GM12878 (cell line): ENCODE data around the gene RSPH4A. TPM values are rescaled to one million over a fixed set of nuclear protein-coding genes. Genes with fewer than 3 reads are reported as not detected.

Source experiments
- BCL11A ChIP-seq: IDR thresholded peaks from 2 replicates; pipeline ENCODE4 v1.6.1; 2011; ENCODE audit warnings: low read depth, low read length
- BHLHE40 ChIP-seq, 2 experiments: fragments of 450-650 bp in 1 of 2; IDR thresholded peaks; 2 replicates each; pipeline ENCODE4 v1.6.1; 2011 to 2017; ENCODE audit warnings: low read depth in 2 of 2, borderline replicate concordance in 1 of 2, improper control_type of control experiment in 1 of 2, low read length in 1 of 2, mild to moderate bottlenecking in 1 of 2
- BMI1 ChIP-seq: fragments of 450-650 bp; IDR thresholded peaks from 2 replicates; pipeline ENCODE4 v1.6.1; 2016; ENCODE audit warnings: mild to moderate bottlenecking, moderate library complexity, borderline replicate concordance
- CBX3 ChIP-seq: fragments of 200-600 bp; sonication (generic); IDR thresholded peaks from 2 replicates; pipeline ENCODE4 v1.6.1; 2016; ENCODE audit warnings: low read depth, borderline replicate concordance
- DPF2 ChIP-seq: fragments of 450-650 bp; IDR thresholded peaks from 2 replicates; pipeline ENCODE4 v1.6.1; 2017; ENCODE audit warnings: mild to moderate bottlenecking
- ESRRA ChIP-seq: IDR thresholded peaks from 2 replicates; pipeline ENCODE4 v1.6.1; 2012; ENCODE audit warnings: mild to moderate bottlenecking, low read length, improper control_type of control experiment
- HDGF ChIP-seq: fragments of 450-650 bp; IDR thresholded peaks from 2 replicates; pipeline ENCODE4 v1.6.1; 2016; ENCODE audit warnings: antibody characterized with exemption
- MEF2A ChIP-seq: IDR thresholded peaks from 2 replicates; pipeline ENCODE4 v1.6.1; 2011; ENCODE audit warnings: low read depth, mild to moderate bottlenecking, low read length, moderate library complexity; ENCODE audit not compliant: insufficient read depth
- MTA3 ChIP-seq: IDR thresholded peaks from 2 replicates; pipeline ENCODE4 v1.6.1; 2012; ENCODE audit warnings: low read length, inconsistent platforms, borderline replicate concordance
- NRF1 ChIP-seq: conservative IDR thresholded peaks from 2 replicates; pipeline ENCODE4 v1.6.1; 2011; ENCODE audit warnings: mild to moderate bottlenecking, low read depth, low read length, improper control_type of control experiment
- POU2F2 ChIP-seq: IDR thresholded peaks from 3 replicates; pipeline ENCODE4 v1.6.1; 2011; ENCODE audit warnings: low read depth, mild to moderate bottlenecking, low read length, borderline replicate concordance
- RAD51 ChIP-seq: fragments of 450-650 bp; IDR thresholded peaks from 2 replicates; pipeline ENCODE4 v1.6.1; 2016; ENCODE audit warnings: moderate library complexity, mild to moderate bottlenecking, inconsistent platforms
- RCOR1 ChIP-seq: conservative IDR thresholded peaks from 2 replicates; pipeline ENCODE4 v1.6.1; 2012; ENCODE audit warnings: low read depth, low read length, improper control_type of control experiment
- RELA ChIP-seq: fragments of 450-650 bp; IDR thresholded peaks from 2 replicates; pipeline ENCODE4 v1.8.0; 2014; ENCODE audit warnings: borderline replicate concordance; ENCODE audit not compliant: partially characterized antibody
- RFX5 ChIP-seq: IDR thresholded peaks from 2 replicates; pipeline ENCODE4 v1.6.1; 2011; ENCODE audit warnings: low read depth, low read length, improper control_type of control experiment
- TAF1 ChIP-seq: IDR thresholded peaks from 2 replicates; pipeline ENCODE4 v1.6.1; 2011; ENCODE audit warnings: mild to moderate bottlenecking, low read depth, low read length, borderline replicate concordance
- TCF7 ChIP-seq: IDR thresholded peaks from 2 replicates; pipeline ENCODE4 v1.6.1; 2014; ENCODE audit warnings: antibody characterized with exemption, borderline replicate concordance
- ZNF217 ChIP-seq: fragments of 450-650 bp; IDR thresholded peaks from 2 replicates; pipeline ENCODE4 v1.6.1; 2017; ENCODE audit warnings: antibody characterized with exemption, mild to moderate bottlenecking
- ZNF384 ChIP-seq: IDR thresholded peaks from 2 replicates; pipeline ENCODE4 v1.6.1; 2012; ENCODE audit warnings: low read depth, mild to moderate bottlenecking, low read length, improper control_type of control experiment, borderline replicate concordance
- polyA plus RNA-seq, 11 experiments: library from polyadenylated mRNA; depleted of rRNA in 4 of 11; unstranded in 6 of 11; stranded (reverse) in 5 of 11; fragments of >200 nt; fragmentation: Nextera tagmentation in 4 of 11; fragmentation: Illumina TruSeq in 1 of 11; extraction: Ambion mirVana in 4 of 11; extraction: Trizol in 1 of 11; gene quantifications; 1 replicate in 1 of 11; 2 replicates in 10 of 11; pipeline versions ENCODE4 v1.2.1 to v1.2.3, GENCODE V29; 2011 to 2016; ENCODE audit warnings: inconsistent platforms in 2 of 11, missing spikeins in 2 of 11, low read depth in 1 of 11
- total RNA-seq, 4 experiments: library from RNA; depleted of rRNA in 3 of 4; stranded (reverse); fragments of >200 nt in 3 of 4; fragmentation: Illumina TruSeq in 1 of 4; extraction: Trizol in 1 of 4; gene quantifications; 2 replicates each; pipeline versions ENCODE4 v1.2.1 to v1.2.3, GENCODE V29; 2013 to 2021
- TF ChIP-seq, protein P1 (sequence below): IDR thresholded peaks from 2 replicates; pipeline ENCODE4 v1.6.1; 2012; ENCODE audit warnings: low read length, inconsistent platforms
- TF ChIP-seq, protein P2 (sequence below): IDR thresholded peaks from 2 replicates; pipeline ENCODE4 v1.6.1; 2012; ENCODE audit warnings: improper control_type of control experiment, low read depth, low read length; ENCODE audit not compliant: insufficient replicate concordance
- TF ChIP-seq, protein P3 (sequence below): IDR thresholded peaks from 2 replicates; pipeline ENCODE4 v1.6.1; 2011; ENCODE audit warnings: mild to moderate bottlenecking, low read depth, low read length, moderate library complexity; ENCODE audit not compliant: insufficient replicate concordance
- TF ChIP-seq, protein P4 (sequence below): IDR thresholded peaks from 2 replicates; pipeline ENCODE4 v1.6.1; 2011; ENCODE audit warnings: borderline replicate concordance, low read depth, mild to moderate bottlenecking, moderate library complexity, mixed read lengths, low read length; ENCODE audit not compliant: insufficient read depth; ENCODE audit errors: extremely low read length

The RSPH4A gene
- total and polyA plus RNA-seq, 10 of the 15 experiments (the other 5 are each of a cell fraction or from before 2014, with no cell fraction given): 0.07 to 0.28 (median 0.21) TPM; not detected in 1

DNA sequence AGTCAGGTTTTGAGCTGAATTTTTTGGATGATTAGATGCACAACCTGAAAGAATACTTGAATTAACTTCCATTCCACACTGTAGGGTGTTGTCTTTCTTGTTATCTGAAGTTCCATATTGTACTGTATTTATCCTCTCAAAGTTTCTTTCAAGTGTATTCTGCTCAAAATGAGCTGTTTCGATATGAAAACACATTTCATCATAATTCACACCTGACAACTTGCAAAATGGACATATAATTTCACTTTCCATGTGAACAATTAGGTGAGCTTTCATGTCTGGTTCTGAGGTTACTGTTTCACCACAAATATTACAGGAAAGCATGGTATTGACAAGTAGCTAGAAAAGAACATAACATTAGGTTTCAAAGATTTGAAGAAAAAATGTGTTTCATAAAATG is 50.6 kb downstream of the RSPH4A start (continued):
- TF ChIP-seq CBX3 (no peak), ZNF384 (no peak), BCL11A (peak; percentile 53; the same call in 1 of the 2 replicates), DPF2 (peak; percentile 77), HDGF (no peak), RCOR1 (no peak), POU2F2 (no peak), BMI1 (peak; percentile 58; the same call in 1 of the 2 replicates), RFX5 (no peak), NRF1 (no peak), BHLHE40 (IDR thresholded peaks at IDR 0.05; ENCODE audit: borderline replicate concordance in 1 of 2, low read depth in 2 of 2, low read length in 1 of 2) (peak; percentile 54 to 61; a peak in 3 of 4 replicates), MEF2A (no peak), TCF7 (peak; percentile 64; the same call in 1 of the 2 replicates), ZNF217 (peak; percentile 91), RAD51 (0 out of 2 replicates have a peak, but pooled peaks have one; percentile 31), ESRRA (no peak), TAF1 (no peak), MTA3 (no peak), RELA (no peak)
- TF ChIP-seq, protein P1, sequence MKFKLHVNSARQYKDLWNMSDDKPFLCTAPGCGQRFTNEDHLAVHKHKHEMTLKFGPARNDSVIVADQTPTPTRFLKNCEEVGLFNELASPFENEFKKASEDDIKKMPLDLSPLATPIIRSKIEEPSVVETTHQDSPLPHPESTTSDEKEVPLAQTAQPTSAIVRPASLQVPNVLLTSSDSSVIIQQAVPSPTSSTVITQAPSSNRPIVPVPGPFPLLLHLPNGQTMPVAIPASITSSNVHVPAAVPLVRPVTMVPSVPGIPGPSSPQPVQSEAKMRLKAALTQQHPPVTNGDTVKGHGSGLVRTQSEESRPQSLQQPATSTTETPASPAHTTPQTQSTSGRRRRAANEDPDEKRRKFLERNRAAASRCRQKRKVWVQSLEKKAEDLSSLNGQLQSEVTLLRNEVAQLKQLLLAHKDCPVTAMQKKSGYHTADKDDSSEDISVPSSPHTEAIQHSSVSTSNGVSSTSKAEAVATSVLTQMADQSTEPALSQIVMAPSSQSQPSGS: peak; percentile 57; the same call in 1 of the 2 replicates
- TF ChIP-seq, protein P2, sequence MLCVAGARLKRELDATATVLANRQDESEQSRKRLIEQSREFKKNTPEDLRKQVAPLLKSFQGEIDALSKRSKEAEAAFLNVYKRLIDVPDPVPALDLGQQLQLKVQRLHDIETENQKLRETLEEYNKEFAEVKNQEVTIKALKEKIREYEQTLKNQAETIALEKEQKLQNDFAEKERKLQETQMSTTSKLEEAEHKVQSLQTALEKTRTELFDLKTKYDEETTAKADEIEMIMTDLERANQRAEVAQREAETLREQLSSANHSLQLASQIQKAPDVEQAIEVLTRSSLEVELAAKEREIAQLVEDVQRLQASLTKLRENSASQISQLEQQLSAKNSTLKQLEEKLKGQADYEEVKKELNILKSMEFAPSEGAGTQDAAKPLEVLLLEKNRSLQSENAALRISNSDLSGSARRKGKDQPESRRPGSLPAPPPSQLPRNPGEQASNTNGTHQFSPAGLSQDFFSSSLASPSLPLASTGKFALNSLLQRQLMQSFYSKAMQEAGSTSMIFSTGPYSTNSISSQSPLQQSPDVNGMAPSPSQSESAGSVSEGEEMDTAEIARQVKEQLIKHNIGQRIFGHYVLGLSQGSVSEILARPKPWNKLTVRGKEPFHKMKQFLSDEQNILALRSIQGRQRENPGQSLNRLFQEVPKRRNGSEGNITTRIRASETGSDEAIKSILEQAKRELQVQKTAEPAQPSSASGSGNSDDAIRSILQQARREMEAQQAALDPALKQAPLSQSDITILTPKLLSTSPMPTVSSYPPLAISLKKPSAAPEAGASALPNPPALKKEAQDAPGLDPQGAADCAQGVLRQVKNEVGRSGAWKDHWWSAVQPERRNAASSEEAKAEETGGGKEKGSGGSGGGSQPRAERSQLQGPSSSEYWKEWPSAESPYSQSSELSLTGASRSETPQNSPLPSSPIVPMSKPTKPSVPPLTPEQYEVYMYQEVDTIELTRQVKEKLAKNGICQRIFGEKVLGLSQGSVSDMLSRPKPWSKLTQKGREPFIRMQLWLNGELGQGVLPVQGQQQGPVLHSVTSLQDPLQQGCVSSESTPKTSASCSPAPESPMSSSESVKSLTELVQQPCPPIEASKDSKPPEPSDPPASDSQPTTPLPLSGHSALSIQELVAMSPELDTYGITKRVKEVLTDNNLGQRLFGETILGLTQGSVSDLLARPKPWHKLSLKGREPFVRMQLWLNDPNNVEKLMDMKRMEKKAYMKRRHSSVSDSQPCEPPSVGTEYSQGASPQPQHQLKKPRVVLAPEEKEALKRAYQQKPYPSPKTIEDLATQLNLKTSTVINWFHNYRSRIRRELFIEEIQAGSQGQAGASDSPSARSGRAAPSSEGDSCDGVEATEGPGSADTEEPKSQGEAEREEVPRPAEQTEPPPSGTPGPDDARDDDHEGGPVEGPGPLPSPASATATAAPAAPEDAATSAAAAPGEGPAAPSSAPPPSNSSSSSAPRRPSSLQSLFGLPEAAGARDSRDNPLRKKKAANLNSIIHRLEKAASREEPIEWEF: peak; percentile 91
- TF ChIP-seq, protein P3, sequence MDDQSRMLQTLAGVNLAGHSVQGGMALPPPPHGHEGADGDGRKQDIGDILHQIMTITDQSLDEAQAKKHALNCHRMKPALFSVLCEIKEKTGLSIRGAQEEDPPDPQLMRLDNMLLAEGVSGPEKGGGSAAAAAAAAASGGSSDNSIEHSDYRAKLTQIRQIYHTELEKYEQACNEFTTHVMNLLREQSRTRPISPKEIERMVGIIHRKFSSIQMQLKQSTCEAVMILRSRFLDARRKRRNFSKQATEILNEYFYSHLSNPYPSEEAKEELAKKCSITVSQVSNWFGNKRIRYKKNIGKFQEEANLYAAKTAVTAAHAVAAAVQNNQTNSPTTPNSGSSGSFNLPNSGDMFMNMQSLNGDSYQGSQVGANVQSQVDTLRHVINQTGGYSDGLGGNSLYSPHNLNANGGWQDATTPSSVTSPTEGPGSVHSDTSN: no peak
- TF ChIP-seq, protein P4, sequence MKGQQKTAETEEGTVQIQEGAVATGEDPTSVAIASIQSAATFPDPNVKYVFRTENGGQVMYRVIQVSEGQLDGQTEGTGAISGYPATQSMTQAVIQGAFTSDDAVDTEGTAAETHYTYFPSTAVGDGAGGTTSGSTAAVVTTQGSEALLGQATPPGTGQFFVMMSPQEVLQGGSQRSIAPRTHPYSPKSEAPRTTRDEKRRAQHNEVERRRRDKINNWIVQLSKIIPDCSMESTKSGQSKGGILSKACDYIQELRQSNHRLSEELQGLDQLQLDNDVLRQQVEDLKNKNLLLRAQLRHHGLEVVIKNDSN: no peak
